Thoracic aorta (tissue), 2 donors: Measurements from ENCODE around the gene STBD1. TPM values are rescaled to one million over a fixed set of nuclear protein-coding genes. Genes with fewer than 3 reads are reported as not detected.

Source experiments
- ATAC-seq: fragments of 150-250 bp; one replicate; pipeline ENCODE4 v1.8.0; 2017; ENCODE audit warnings: low read depth; ENCODE audit not compliant: insufficient number of reproducible peaks, low FRiP score
- DNase-seq: peaks from one replicate; pipeline ENCODE4 v3.0.0-alpha.2; 2020; ENCODE audit warnings: low spot score
- H3K27ac ChIP-seq, 2 donors: fragments of 200-600 bp; sonication (generic); 1 replicate in 1 of 2; 2 replicates in 1 of 2; pipeline ENCODE4 v1.5.1; 2016; ENCODE audit warnings: mild to moderate bottlenecking in 2 of 2, moderate library complexity in 2 of 2
- H3K27me3 ChIP-seq: fragments of 200-600 bp; sonication (generic); replicated peaks from 2 replicates; pipeline ENCODE4 v1.6.0; 2016; ENCODE audit warnings: mild to moderate bottlenecking; ENCODE audit not compliant: insufficient read depth
- H3K36me3 ChIP-seq: fragments of 200-600 bp; sonication (generic); one replicate; pipeline ENCODE4 v1.5.1; 2016
- H3K4me1 ChIP-seq, 2 donors: fragments of 200-600 bp; sonication (generic); 1 replicate in 1 of 2; 2 replicates in 1 of 2; pipeline versions ENCODE4 v1.5.1 to v1.6.0; 2016; ENCODE audit warnings: low read depth in 2 of 2, mild to moderate bottlenecking in 1 of 2; ENCODE audit not compliant: control insufficient read depth in 1 of 2
- H3K4me3 ChIP-seq: fragments of 200-600 bp; sonication (generic); 2 replicates; pipeline ENCODE4 v1.5.1; 2016; ENCODE audit warnings: mild to moderate bottlenecking
- H3K9me3 ChIP-seq: fragments of 200-600 bp; sonication (generic); 2 replicates; pipeline ENCODE4 v1.5.1; 2016
- total RNA-seq, 2 donors: library from RNA; depleted of rRNA; stranded (reverse); fragments of >200 nt; gene quantifications; one replicate each; pipeline versions ENCODE4 v1.1.0 to v1.2.3, GENCODE V29; 2016
- TF ChIP-seq, protein P1 (sequence below): fragments of 200-600 bp; sonication (generic); IDR thresholded peaks from one replicate; pipeline ENCODE4 v1.5.1; 2019; ENCODE audit warnings: antibody characterized with exemption

STBD1 gene
- total RNA-seq, 2 donors from 2014 or later = 7.7 to 14.6 TPM

DNA sequence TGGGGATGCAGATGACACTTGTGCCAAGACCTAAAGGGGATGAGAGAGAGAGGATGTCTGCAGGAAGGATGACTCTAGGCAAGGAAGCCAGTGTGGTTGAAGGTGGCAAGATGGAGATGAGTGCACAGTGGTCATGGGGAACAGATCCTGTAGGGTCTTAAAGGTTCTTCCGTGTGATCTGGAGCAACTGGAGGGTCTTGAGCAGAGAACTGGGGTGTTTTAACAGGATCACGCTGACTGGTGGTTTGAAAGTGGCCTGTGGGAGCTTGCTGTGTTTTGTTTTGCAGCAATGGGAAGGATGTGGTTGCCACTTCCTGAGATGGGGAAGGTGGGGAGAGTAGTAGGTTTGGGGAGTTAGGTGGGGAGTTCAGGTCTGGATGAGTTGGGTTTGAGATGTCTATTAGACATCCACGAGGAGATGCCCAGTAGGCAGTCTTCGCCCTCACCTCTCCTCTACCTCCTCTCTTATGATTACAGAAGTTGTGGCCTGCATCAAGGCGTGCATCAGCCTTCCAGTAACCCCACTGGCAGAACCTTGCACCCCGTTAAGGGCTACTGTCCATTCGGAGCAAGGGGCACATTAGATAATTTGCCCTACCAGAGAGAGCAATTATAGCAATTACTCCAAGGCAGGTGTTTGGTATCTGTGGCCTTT is 1.4 kb upstream of the STBD1 start:
- peak overlapping the region; percentile 88 to 89 for H3K27ac ChIP-seq
- TF ChIP-seq, protein P1, sequence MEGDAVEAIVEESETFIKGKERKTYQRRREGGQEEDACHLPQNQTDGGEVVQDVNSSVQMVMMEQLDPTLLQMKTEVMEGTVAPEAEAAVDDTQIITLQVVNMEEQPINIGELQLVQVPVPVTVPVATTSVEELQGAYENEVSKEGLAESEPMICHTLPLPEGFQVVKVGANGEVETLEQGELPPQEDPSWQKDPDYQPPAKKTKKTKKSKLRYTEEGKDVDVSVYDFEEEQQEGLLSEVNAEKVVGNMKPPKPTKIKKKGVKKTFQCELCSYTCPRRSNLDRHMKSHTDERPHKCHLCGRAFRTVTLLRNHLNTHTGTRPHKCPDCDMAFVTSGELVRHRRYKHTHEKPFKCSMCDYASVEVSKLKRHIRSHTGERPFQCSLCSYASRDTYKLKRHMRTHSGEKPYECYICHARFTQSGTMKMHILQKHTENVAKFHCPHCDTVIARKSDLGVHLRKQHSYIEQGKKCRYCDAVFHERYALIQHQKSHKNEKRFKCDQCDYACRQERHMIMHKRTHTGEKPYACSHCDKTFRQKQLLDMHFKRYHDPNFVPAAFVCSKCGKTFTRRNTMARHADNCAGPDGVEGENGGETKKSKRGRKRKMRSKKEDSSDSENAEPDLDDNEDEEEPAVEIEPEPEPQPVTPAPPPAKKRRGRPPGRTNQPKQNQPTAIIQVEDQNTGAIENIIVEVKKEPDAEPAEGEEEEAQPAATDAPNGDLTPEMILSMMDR = no peak

GRCh38 chr4:76306882-76307659 is 538 bp downstream of the STBD1 start:
- Histone ChIP-seq H3K27me3 (no peaks in the 10 kb centered on the region), H3K27ac (peak overlapping the region; percentile 88 to 89), H3K36me3 (peaks cover 5% of the 10 kb centered on the region), H3K4me3 (peak overlapping the region; percentile 94), H3K4me1 (peaks cover 13 to 38% of the 10 kb centered on the region in 2 donors), H3K9me3 (no peaks in the 10 kb centered on the region)
- TF ChIP-seq, protein P1 = peak; percentile 28
- DNase-seq (no peak), ATAC-seq (peak; percentile 39)

More for the DNA sequence above, 1.4 kb upstream of the STBD1 start:
- Histone ChIP-seq H3K4me3 (peak overlapping the region; percentile 94), H3K27me3 (no peaks in the 10 kb centered on the region), H3K36me3 (peaks cover 5% of the 10 kb centered on the region), H3K9me3 (no peaks in the 10 kb centered on the region), H3K4me1 (peaks cover 17 to 45% of the 10 kb centered on the region in 2 donors)
- ATAC-seq = no peak
- DNase-seq = no peak

DNA sequence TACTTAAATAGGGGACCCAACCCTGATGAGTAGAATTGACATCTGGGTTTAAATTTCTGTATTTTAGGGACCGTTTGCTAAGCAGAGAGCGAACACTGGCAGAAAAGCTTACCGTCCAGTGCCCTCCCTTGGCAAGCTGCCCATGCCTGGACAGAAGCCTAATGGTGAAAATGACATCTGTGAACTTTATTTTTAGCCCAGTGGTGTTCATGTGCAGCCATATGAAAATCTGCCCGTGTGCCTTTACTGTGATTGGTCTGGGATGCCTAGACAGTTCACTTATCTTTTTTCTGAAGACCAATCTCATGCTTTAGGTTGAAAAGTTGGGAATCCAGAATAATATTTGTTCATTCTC is 1.1 kb downstream of the STBD1 start:
- DNase-seq (no peak), ATAC-seq (no peak)
- Histone ChIP-seq H3K4me1 (peaks cover 13 to 38% of the 10 kb centered on the region in 2 donors), H3K27me3 (no peaks in the 10 kb centered on the region), H3K27ac (peak overlapping the region; percentile 88 to 89), H3K36me3 (peaks cover 5% of the 10 kb centered on the region), H3K9me3 (no peaks in the 10 kb centered on the region), H3K4me3 (peak overlapping the region; percentile 94)
- TF ChIP-seq, protein P1 = no peak

DNA sequence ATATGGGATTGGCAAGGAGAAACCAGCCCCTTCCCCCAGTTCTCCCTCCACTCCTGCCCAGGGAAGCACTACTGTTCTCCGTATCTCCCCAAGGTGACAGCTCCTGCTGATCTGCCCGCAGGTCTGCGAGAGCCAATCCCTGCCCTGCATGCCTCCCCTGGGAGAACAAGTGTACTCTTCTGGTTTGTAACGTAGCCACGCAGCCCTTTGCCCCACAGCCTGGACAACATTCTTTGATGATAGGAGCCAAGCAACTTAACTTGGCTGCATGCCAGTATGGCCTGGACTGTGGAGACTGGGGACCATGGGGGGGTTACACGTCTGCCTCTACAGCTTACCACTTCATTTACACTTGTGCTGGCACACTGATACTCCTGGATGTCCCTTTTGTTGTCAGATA is 2.0 kb downstream of the STBD1 start:
- no peak for ATAC-seq
- Histone ChIP-seq H3K27me3 (no peaks in the 10 kb centered on the region), H3K4me1 (peaks cover 13 to 38% of the 10 kb centered on the region in 2 donors), H3K9me3 (no peaks in the 10 kb centered on the region), H3K36me3 (peaks cover 5% of the 10 kb centered on the region), H3K27ac (peak overlapping the region in 1 of 2 donors; percentile 39), H3K4me3 (no peak overlapping the region)
- TF ChIP-seq, protein P1 = no peak
- no peak for DNase-seq

- TF ChIP-seq, protein P1 = no peak
- no peak overlapping the region for H3K4me3 ChIP-seq
- peaks cover 12% of the 10 kb centered on the region for H3K36me3 ChIP-seq
- no peaks in the 10 kb centered on the region for H3K9me3 ChIP-seq
- H3K4me1 ChIP-seq = peaks cover 13 to 27% of the 10 kb centered on the region in 2 donors
- DNase-seq = no peak
- no peaks in the 10 kb centered on the region for H3K27me3 ChIP-seq
- no peak for ATAC-seq
- H3K27ac ChIP-seq = no peak overlapping the region
Measured at GRCh38 chr4:76309939-76310550, 3.5 kb downstream of the STBD1 start.
